ENCODE data around the gene S100A13. TPM values are rescaled to one million over a fixed set of nuclear protein-coding genes. Genes with fewer than 3 reads are reported as not detected.

Gene S100A13
- polyA plus RNA-seq, 3 donors from 2014 or later, result 1.5 to 9.7 (median 3.7) TPM

GRCh38 chr1:153613406-153613805 lies 13.9 kb downstream of the S100A13 start:
- Mint-ChIP-seq H3K27me3 (ENCODE audit: low read depth in 3 of 3) (peaks cover 0 to 5% (median 4%) of the 10 kb centered on the region in 3 donors), H3K9me3 (no peaks in the 10 kb centered on the region), H3K27ac (no peak overlapping the region), H3K36me3 (no peaks in the 10 kb centered on the region), H3K4me3 (no peak overlapping the region), H3K4me1 (peaks cover 0 to 3% of the 10 kb centered on the region in 2 donors)
- no peak for DNase-seq

DNA sequence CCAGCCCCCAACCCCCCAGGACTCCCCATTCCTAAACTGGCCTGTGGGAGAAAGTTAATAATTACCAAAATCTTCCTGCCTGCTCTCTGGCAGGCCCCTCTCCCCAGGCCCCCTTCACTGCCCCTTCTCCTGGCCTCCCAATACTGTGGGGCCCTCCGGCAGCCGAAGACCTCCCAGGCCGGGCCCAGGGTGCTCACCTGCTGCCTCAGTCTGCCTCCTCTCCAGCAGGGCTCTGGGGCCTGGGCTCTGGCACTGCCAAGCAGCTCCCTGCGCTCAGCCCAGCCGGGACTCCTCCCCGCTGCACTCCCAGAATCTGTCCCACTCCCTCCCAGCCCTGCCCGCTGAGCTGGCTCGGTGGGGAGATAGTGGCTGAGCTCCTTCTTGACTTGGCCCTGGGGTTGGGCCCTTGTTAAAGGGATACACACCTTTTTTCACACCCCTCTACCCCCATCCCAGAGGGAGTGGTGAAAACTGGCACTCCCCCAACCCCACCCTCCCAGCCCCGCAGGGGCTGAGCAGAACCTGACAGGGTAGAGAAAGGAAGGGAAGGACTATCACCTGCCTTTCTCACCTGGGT lies 14.5 kb downstream of the S100A13 start, which contains the start of gene S100A16:
Gene S100A16, minus strand, starts transcription at position 383 of the 577 bp plus-strand sequence. CDS start 4,986 bp downstream, outside the sequence.
- Mint-ChIP-seq H3K9me3 (no peaks in the 10 kb centered on the region), H3K27me3 (ENCODE audit: low read depth in 3 of 3) (peaks cover 0 to 5% (median 4%) of the 10 kb centered on the region in 3 donors), H3K4me1 (peaks cover 0 to 3% of the 10 kb centered on the region in 2 donors), H3K36me3 (no peaks in the 10 kb centered on the region), H3K27ac (no peak within 1 kb of the TSS), H3K4me3 (no peak within 1 kb of the TSS)
- DNase-seq, result no peak

DNA sequence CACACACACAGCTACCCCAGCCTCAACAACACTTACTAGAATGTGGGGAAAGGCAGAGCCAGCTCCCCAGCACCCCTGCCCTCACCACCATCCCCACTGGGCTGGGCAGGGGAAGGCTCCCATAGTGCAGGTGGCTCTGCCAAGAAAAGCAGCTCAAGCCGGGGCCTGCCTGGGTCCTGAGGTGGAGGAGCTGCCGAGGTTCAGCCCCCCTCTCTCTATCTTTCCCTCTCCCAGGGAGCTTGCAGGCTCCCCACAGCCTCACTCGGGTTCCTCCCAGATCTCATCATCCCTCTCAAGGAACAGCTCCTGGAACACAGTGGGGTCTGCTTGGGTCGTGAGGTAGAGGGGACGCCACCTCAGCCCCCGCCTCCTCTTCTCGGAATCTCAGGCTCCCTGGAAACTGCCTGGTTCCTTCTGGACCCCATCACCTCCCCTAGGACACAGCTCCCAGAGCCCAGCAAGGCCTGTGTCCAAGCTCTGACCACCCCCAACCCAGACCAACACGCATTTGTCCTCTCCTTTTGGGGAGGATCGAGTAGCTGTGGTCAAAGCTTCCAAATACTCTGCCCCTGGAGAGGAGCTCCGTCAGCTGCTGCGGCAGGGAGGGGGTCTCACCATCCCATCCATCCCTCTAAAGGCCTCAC lies 15.1 kb downstream of the S100A13 start:
- Mint-ChIP-seq H3K27me3 (ENCODE audit: low read depth in 3 of 3) (peaks cover 0 to 5% (median 4%) of the 10 kb centered on the region in 3 donors), H3K4me1 (no peaks in the 10 kb centered on the region), H3K9me3 (no peaks in the 10 kb centered on the region), H3K27ac (no peak overlapping the region), H3K36me3 (no peaks in the 10 kb centered on the region), H3K4me3 (no peak overlapping the region)
- DNase-seq, result no peak

DNA sequence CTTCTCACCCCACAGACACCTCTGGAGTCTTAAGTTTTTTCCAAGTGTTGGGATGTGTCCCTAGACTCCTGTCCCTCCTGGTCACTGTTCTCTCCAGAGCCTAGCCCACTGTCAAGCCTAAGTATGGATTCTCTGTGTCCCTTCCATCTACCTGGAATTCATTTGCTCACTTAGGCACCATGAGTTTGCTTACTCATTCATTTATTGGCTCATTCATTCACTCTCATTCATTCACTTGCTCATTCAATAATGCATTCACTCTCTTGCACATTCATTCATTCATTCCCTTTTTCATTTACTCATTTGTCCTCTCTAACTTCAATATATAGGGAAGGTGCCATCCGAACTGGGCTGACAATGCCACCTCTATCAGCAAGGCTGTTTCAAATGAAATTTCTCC lies 15.9 kb downstream of the S100A13 start:
- H3K36me3 Mint-ChIP-seq, result no peaks in the 10 kb centered on the region

DNA sequence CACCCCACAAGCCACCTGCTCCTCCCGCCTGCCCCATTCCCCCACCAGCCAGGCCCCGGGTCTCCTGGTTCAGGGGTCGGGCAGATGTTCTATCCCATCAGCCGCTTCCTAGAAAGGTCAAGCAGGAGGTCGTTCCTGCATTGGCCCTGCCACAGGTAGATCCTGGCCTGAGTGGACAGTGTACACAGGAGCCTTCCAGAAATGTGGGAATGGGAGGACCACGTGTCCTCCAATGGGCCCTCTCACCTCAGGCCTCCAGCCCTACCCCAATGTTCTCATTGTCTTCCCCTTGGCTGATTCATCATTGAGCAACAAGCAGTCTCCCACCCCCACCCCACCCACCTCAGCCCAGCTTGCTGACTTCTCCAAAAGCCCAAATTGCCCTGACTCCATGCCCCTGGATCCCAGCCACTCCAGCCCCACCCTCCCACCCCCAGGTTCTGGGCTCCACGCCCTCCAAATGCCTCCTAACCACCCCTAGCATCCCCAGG lies 16.4 kb downstream of the S100A13 start:
- Mint-ChIP-seq H3K36me3 (no peaks in the 10 kb centered on the region), H3K4me3 (no peak overlapping the region), H3K9me3 (no peaks in the 10 kb centered on the region), H3K4me1 (no peaks in the 10 kb centered on the region), H3K27ac (no peak overlapping the region), H3K27me3 (ENCODE audit: low read depth in 3 of 3) (peaks cover 0 to 5% (median 4%) of the 10 kb centered on the region in 3 donors)
- no peak for DNase-seq

More for the DNA sequence above, 15.9 kb downstream of the S100A13 start:
- no peak for DNase-seq
- Mint-ChIP-seq H3K4me3 (no peak overlapping the region), H3K27ac (no peak overlapping the region), H3K4me1 (no peaks in the 10 kb centered on the region), H3K9me3 (no peaks in the 10 kb centered on the region), H3K27me3 (ENCODE audit: low read depth in 3 of 3) (peaks cover 0 to 5% (median 4%) of the 10 kb centered on the region in 3 donors)

DNA sequence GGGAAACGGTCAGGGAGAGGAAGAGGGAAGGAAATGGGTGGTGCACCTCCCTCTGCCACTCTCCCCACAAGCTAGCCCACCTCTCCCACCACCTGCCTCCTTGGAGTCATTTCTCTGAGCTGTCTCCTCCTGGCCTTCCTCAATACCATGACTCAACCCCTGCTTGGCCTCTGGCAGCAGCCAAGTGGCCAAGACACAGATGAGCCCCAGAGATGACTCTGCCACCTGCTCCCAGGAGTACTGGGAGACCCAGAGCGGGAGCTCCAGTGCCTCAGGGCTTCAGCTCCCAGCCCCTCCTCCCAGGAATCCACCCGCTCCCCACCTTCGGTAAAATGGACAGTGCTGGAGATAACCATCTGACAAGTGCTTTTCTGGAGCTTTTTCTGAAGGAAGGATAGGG lies 17.0 kb downstream of the S100A13 start:
- no peak for DNase-seq
- Mint-ChIP-seq H3K4me1 (no peaks in the 10 kb centered on the region), H3K36me3 (no peaks in the 10 kb centered on the region), H3K27ac (no peak overlapping the region), H3K4me3 (no peak overlapping the region), H3K27me3 (ENCODE audit: low read depth in 3 of 3) (peaks cover 0 to 5% (median 4%) of the 10 kb centered on the region in 3 donors), H3K9me3 (no peaks in the 10 kb centered on the region)

DNA sequence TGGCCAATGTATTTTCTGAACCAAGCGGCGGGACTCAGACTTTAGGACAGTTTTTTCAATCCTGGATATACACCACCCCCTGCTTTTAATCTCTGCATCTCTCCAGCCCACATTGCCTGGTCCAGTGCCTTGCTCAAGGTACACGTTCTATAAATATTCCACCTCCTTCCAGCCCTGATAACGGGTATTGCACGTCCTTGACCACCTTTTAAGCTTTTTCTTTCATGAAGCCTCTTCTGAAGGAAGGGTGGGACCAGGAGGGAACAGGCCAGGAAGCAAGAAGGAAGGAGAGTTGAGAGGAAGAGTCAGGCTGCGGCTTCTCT lies 17.8 kb downstream of the S100A13 start:
- Mint-ChIP-seq H3K4me1 (no peaks in the 10 kb centered on the region), H3K27me3 (ENCODE audit: low read depth in 3 of 3) (peaks cover 0 to 5% (median 4%) of the 10 kb centered on the region in 3 donors), H3K4me3 (no peak overlapping the region), H3K36me3 (no peaks in the 10 kb centered on the region), H3K9me3 (no peaks in the 10 kb centered on the region), H3K27ac (no peak overlapping the region)
- DNase-seq, result no peak

DNA sequence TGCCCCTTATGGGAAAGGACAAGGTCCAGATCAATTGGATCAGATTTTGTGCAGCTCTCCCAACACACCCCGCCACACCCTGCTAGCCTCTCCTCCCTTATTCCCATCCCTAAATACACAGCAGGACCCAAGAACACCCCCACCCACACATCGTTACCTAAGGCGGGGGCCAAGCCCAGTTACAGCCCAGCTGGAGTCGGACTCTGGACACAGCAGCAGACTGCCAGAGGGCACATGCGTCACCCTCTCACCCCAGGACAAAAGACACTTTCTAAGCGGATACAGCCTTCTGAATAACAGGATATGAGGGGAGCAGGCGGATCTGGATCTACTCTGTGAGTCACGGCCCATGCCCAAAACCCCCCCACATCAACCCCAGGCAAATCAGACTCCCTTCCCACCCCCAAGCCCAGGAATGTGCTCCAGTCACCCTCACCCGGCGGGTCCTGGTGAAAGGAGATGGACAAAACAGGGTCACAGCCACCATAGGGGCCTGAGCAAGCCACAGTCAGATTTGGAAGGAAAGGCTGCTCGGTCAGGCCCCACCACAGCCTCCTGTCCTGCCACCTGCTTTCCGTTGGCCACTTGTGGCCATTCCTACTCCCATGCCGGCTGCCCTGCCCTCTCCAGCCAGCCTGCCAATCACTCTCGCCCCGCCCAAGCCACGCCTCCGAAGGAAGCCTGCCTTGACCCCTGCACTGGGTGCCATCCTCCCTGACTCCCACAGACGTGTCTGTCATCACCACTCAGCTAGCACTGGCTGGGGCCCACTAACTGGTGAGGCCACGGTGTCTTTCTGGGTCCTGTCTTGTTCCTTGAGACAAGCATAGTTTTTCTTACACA lies 18.3 kb downstream of the S100A13 start:
- Mint-ChIP-seq H3K9me3 (no peaks in the 10 kb centered on the region), H3K27ac (no peak overlapping the region)

DNA sequence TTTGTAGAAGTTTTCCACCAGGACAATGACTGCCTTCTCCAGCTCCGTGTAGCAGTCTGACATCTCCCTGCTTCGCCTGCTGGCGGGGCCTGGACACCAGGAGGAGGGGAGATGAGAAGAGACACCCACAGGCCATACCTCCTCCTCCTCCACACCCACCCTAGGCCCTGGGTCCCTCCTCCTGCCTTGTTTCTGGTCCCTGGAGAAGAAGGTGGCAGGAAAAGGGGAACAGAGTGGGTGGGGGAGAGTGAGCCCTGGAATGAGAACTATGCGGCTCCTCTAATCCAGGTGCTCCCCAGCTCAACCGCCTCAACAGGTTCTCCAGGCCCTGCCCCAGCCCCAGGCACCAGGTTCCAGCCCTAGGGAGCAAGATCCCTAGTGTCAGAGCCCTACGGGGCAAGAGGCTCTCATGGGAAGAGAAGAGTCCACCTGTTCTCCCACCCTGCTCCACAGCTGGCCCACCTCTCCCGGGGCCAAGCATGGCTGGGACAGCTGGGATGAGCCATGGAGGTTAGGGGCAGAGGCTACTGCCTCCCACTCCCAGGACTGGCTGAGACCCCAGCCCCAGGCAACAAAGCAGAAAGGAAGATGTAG lies 19.1 kb downstream of the S100A13 start:
- H3K4me1 Mint-ChIP-seq, result no peaks in the 10 kb centered on the region
- H3K36me3 Mint-ChIP-seq, result no peaks in the 10 kb centered on the region
- no peak overlapping the region for H3K27ac Mint-ChIP-seq

More for the DNA sequence above, 18.3 kb downstream of the S100A13 start:
- DNase-seq, result no peak
- H3K4me3 Mint-ChIP-seq, result no peak overlapping the region
- H3K4me1 Mint-ChIP-seq, result no peaks in the 10 kb centered on the region
- peaks cover 0 to 2% (median 1%) of the 10 kb centered on the region in 3 donors for H3K27me3 Mint-ChIP-seq (ENCODE audit: low read depth in 3 of 3)
- no peaks in the 10 kb centered on the region for H3K36me3 Mint-ChIP-seq

DNA sequence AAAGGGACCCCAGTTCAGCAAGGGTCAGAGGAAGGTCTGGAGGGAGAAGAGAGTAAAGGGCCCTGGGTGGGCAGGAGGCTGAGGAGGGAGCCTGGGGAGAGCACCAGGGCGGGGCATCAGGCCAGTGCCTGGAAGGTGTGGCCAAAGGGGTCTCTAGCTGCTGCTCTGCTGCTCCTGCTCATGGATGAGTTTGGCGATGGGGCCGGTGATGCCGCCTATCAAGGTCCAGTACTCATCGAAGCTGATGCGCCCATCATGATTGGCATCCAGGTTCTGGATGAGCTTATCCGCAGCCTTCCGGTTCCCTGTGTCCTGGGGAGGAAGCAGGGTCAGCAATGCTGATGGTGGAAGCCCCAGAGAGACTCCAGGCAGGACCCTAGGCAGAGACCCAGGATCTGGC lies 19.9 kb downstream of the S100A13 start:
- Mint-ChIP-seq H3K9me3 (no peaks in the 10 kb centered on the region), H3K27ac (no peak overlapping the region)

More for the DNA sequence above, 19.1 kb downstream of the S100A13 start:
- DNase-seq, result no peak
- Mint-ChIP-seq H3K27me3 (ENCODE audit: low read depth in 3 of 3) (peaks cover 0 to 3% (median 0%) of the 10 kb centered on the region in 3 donors), H3K9me3 (no peaks in the 10 kb centered on the region), H3K4me3 (no peak overlapping the region)

DNA sequence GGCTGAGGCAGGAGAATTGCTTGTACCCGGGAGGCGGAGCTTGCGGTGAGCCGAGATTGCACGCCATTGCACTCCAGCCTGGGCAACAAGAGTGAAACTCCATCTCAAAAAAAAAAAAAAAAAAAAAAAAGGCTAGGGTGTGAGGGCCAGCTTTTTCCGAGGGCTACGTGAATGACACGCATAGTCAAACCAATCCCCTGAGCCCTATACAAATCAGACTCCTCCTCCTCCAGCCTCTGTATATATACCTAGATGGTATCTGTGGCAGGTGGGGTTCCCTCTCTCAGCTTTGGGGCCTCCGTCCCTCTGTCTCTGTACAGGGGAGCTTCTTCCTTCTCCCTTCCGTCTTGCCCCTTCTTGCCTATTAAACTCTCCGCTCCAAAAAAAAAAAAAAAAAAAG lies 21.1 kb downstream of the S100A13 start:
- H3K9me3 Mint-ChIP-seq, result no peaks in the 10 kb centered on the region
- H3K4me1 Mint-ChIP-seq, result no peaks in the 10 kb centered on the region
- no peak overlapping the region for H3K27ac Mint-ChIP-seq
- H3K4me3 Mint-ChIP-seq, result no peak overlapping the region
- H3K27me3 Mint-ChIP-seq (ENCODE audit: low read depth in 3 of 3), result peaks cover 0 to 3% (median 0%) of the 10 kb centered on the region in 3 donors
- H3K36me3 Mint-ChIP-seq, result no peaks in the 10 kb centered on the region
- DNase-seq, result no peak

More for the DNA sequence above, 19.9 kb downstream of the S100A13 start:
- no peaks in the 10 kb centered on the region for H3K4me1 Mint-ChIP-seq
- H3K27me3 Mint-ChIP-seq (ENCODE audit: low read depth in 3 of 3), result peaks cover 0 to 3% (median 0%) of the 10 kb centered on the region in 3 donors
- no peak for DNase-seq
- H3K36me3 Mint-ChIP-seq, result no peaks in the 10 kb centered on the region
- H3K4me3 Mint-ChIP-seq, result no peak overlapping the region

GRCh38 chr1:153602749-153603148 lies 24.6 kb downstream of the S100A13 start:
- Mint-ChIP-seq H3K27me3 (ENCODE audit: low read depth in 3 of 3) (peaks cover 0 to 3% (median 0%) of the 10 kb centered on the region in 3 donors), H3K4me3 (no peak overlapping the region), H3K9me3 (no peaks in the 10 kb centered on the region), H3K36me3 (no peaks in the 10 kb centered on the region), H3K27ac (no peak overlapping the region), H3K4me1 (no peaks in the 10 kb centered on the region)
- DNase-seq, result no peak

DNA sequence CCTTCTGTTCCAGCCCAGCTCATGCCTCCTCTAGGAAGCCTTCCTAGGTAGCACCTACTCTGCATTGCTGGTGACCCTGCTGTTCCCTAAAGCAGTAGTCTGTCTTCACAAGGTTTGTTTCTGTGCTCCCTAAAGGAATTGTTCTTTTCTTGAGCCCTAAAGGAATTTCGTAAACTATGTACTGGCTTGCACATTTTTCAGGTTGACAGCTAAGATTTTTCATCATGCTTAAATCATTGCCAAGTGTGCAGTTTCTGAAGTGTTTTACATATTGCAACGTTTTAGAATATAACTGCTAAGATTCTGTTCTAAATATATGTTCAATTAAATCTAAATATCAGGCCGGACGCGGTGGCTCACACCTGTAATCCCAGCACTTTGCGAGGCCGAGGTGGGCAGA lies 27.5 kb downstream of the S100A13 start:
- Mint-ChIP-seq H3K9me3 (no peaks in the 10 kb centered on the region), H3K36me3 (peaks cover 0 to under 1% (median 0%) of the 10 kb centered on the region in 3 donors), H3K4me3 (no peak overlapping the region), H3K27ac (no peak overlapping the region), H3K4me1 (no peaks in the 10 kb centered on the region), H3K27me3 (ENCODE audit: low read depth in 3 of 3) (peaks cover 0 to 3% (median 2%) of the 10 kb centered on the region in 3 donors)
- DNase-seq, result no peak
